H9 (cell line): ENCODE data around the gene POLA1. TPM values are rescaled to one million over a fixed set of nuclear protein-coding genes. Genes with fewer than 3 reads are reported as not detected.
A peak's percentile ranks its signal among the peaks of the same experiment; 100 is the strongest.

Experiments used
- DNase-seq: peaks from one replicate; pipeline ENCODE4 v3.0.0-alpha.2; 2017
- H2AFZ ChIP-seq: one replicate; pipeline ENCODE4 v1.6.1; 2013; ENCODE audit warnings: mild to moderate bottlenecking, low read length, control low read depth, moderate library complexity
- H2AK5ac ChIP-seq: 2 replicates; pipeline ENCODE4 v1.6.1; 2013; ENCODE audit warnings: low read length, control low read depth, mixed read lengths; ENCODE audit not compliant: insufficient read length
- H2BK120ac ChIP-seq: one replicate; pipeline ENCODE4 v1.6.1; 2013; ENCODE audit warnings: low read depth, mild to moderate bottlenecking, low read length, control low read depth, inconsistent platforms; ENCODE audit not compliant: poor library complexity, severe bottlenecking
- H2BK12ac ChIP-seq: 2 replicates; pipeline ENCODE4 v1.6.1; 2013; ENCODE audit warnings: low read length, control low read depth, mixed read lengths, low read depth; ENCODE audit not compliant: insufficient read length
- H2BK15ac ChIP-seq: 2 replicates; pipeline ENCODE4 v1.6.1; 2013; ENCODE audit warnings: low read depth, low read length, control low read depth
- H2BK20ac ChIP-seq: one replicate; pipeline ENCODE4 v1.6.1; 2013; ENCODE audit warnings: low read depth, mild to moderate bottlenecking, low read length, control low read depth, inconsistent platforms; ENCODE audit not compliant: poor library complexity, severe bottlenecking
- H2BK5ac ChIP-seq: 2 replicates; pipeline ENCODE4 v1.6.1; 2013; ENCODE audit warnings: low read length, control low read depth, mixed read lengths; ENCODE audit not compliant: insufficient read length
- H3K14ac ChIP-seq: 2 replicates; pipeline ENCODE4 v1.6.1; 2013; ENCODE audit warnings: low read length, control low read depth; ENCODE audit not compliant: insufficient read depth
- H3K18ac ChIP-seq: 2 replicates; pipeline ENCODE4 v1.6.1; 2013; ENCODE audit warnings: low read depth, mild to moderate bottlenecking, mixed read lengths, low read length, control low read depth; ENCODE audit not compliant: insufficient read length
- H3K23ac ChIP-seq: 2 replicates; pipeline ENCODE4 v1.6.1; 2013; ENCODE audit warnings: low read length, control low read depth, mixed read lengths, low read depth; ENCODE audit not compliant: insufficient read length
- H3K23me2 ChIP-seq: 2 replicates; pipeline ENCODE4 v1.6.1; 2013; ENCODE audit warnings: low read depth, mild to moderate bottlenecking, mixed read lengths, low read length, control low read depth; ENCODE audit not compliant: insufficient read length, poor library complexity, severe bottlenecking
- H3K27ac ChIP-seq: 2 replicates; pipeline ENCODE4 v1.5.1; 2013; ENCODE audit warnings: low read length, control low read depth, mixed read lengths, low read depth; ENCODE audit not compliant: insufficient read length
- H3K27me3 ChIP-seq: 2 replicates; pipeline ENCODE4 v1.6.1; 2013; ENCODE audit warnings: low read length, control low read depth, inconsistent platforms; ENCODE audit not compliant: insufficient read depth
- H3K4ac ChIP-seq: 2 replicates; pipeline ENCODE4 v1.6.1; 2013; ENCODE audit warnings: low read depth, mild to moderate bottlenecking, control low read depth, inconsistent platforms, low read length, moderate library complexity
- H3K4me1 ChIP-seq: 2 replicates; pipeline ENCODE4 v1.6.1; 2013; ENCODE audit warnings: low read length, control low read depth, inconsistent platforms; ENCODE audit not compliant: insufficient read depth
- H3K4me2 ChIP-seq: 2 replicates; pipeline ENCODE4 v1.6.1; 2013; ENCODE audit warnings: low read length, control low read depth, mixed read lengths; ENCODE audit not compliant: insufficient read length, insufficient read depth
- H3K56ac ChIP-seq: 2 replicates; pipeline ENCODE4 v1.6.1; 2013; ENCODE audit warnings: low read depth, mild to moderate bottlenecking, mixed read lengths, low read length, control low read depth; ENCODE audit not compliant: insufficient read length
- H3K79me1 ChIP-seq: 2 replicates; pipeline ENCODE4 v1.6.1; 2013; ENCODE audit warnings: low read depth, mild to moderate bottlenecking, moderate library complexity, low read length, control low read depth, inconsistent platforms; ENCODE audit not compliant: insufficient read depth, poor library complexity, severe bottlenecking
- H3K79me2 ChIP-seq: 2 replicates; pipeline ENCODE4 v1.6.1; 2013; ENCODE audit warnings: low read length, control low read depth, inconsistent platforms; ENCODE audit not compliant: insufficient read depth
- H3K9ac ChIP-seq: 2 replicates; pipeline ENCODE4 v1.6.1; 2013; ENCODE audit warnings: low read length, control low read depth, mixed read lengths; ENCODE audit not compliant: insufficient read length; ENCODE audit errors: extremely low read depth
- H3K9me3 ChIP-seq: one replicate; pipeline ENCODE4 v1.6.1; 2013; ENCODE audit warnings: low read depth, low read length, inconsistent platforms; ENCODE audit not compliant: control insufficient read depth
- H3T11ph ChIP-seq: one replicate; pipeline ENCODE4 v1.6.1; 2013; ENCODE audit warnings: mild to moderate bottlenecking, low read length, control low read depth, inconsistent platforms
- H4K20me1 ChIP-seq: one replicate; pipeline ENCODE4 v1.6.1; 2013; ENCODE audit not compliant: control insufficient read depth, insufficient read length, insufficient read depth
- H4K5ac ChIP-seq: 2 replicates; pipeline ENCODE4 v1.6.1; 2013; ENCODE audit warnings: low read depth, mild to moderate bottlenecking, mixed read lengths, low read length, control low read depth; ENCODE audit not compliant: insufficient read length
- H4K8ac ChIP-seq: replicated peaks from 2 replicates; pipeline ENCODE4 v1.6.1; 2013; ENCODE audit warnings: low read length, control low read depth, mixed read lengths, low read depth; ENCODE audit not compliant: insufficient read length
- H4K91ac ChIP-seq: 2 replicates; pipeline ENCODE4 v1.6.1; 2013; ENCODE audit warnings: low read depth, mild to moderate bottlenecking, moderate library complexity, mixed read lengths, low read length, control low read depth; ENCODE audit not compliant: insufficient read length
- H3K27ac Mint-ChIP-seq, 3 experiments: 2 replicates in 2 of 3; 3 replicates in 1 of 3; pipeline ENCODE4 v1.8.0; 2020 to 2021; ENCODE audit warnings: mixed read lengths in 3 of 3, mild to moderate bottlenecking in 1 of 3, moderate library complexity in 1 of 3
- H3K27me3 Mint-ChIP-seq: 2 replicates; pipeline ENCODE4 v1.8.0; 2021; ENCODE audit warnings: low read depth, mild to moderate bottlenecking, moderate library complexity, mixed read lengths
- H3K36me3 Mint-ChIP-seq, 3 experiments: 2 replicates in 2 of 3; 3 replicates in 1 of 3; pipeline ENCODE4 v1.8.0; 2020 to 2021; ENCODE audit warnings: low read depth in 3 of 3, mixed read lengths in 3 of 3; ENCODE audit not compliant: insufficient read depth in 1 of 3
- H3K4me1 Mint-ChIP-seq, 2 experiments: 2 replicates each; pipeline ENCODE4 v1.8.0; 2020; ENCODE audit warnings: mixed read lengths in 2 of 2
- H3K4me3 Mint-ChIP-seq, 2 experiments: 2 replicates in 1 of 2; 3 replicates in 1 of 2; pipeline ENCODE4 v1.8.0; 2020 to 2021; ENCODE audit warnings: mild to moderate bottlenecking in 2 of 2, mixed read lengths in 2 of 2, moderate library complexity in 1 of 2
- H3K9me3 Mint-ChIP-seq, 2 experiments: 2 replicates in 1 of 2; 3 replicates in 1 of 2; pipeline ENCODE4 v1.8.0; 2020; ENCODE audit warnings: mild to moderate bottlenecking in 2 of 2, mixed read lengths in 2 of 2, moderate library complexity in 1 of 2
- CTCF ChIP-seq: fragments of 200-600 bp; sonication (generic); conservative IDR thresholded peaks from 3 replicates; pipeline ENCODE4 v1.8.0; 2021; ENCODE audit warnings: antibody characterized with exemption, mild to moderate bottlenecking
- WGBS: extraction: QIAGEN DNeasy Blood & Tissue Kit; methylation state at CpG from one replicate; pipeline ENCODE4 v1.1.7; 2013; ENCODE audit warnings: missing lambda C conversion rate, low lambda C conversion rate, mixed read lengths; ENCODE audit not compliant: insufficient read length; ENCODE audit errors: extremely low coverage; 5-methylcytosine and 5-hydroxymethylcytosine counted together
- total RNA-seq: library from RNA; stranded (reverse); gene quantifications from 2 replicates; pipeline ENCODE4 v1.2.1, GENCODE V29; 2021

POLA1 gene
- total RNA-seq, 1 experiment from 2014 or later = 60.2 TPM

GRCh38 chrX:24790166-24790565, 96.4 kb downstream of the POLA1 start:
- no peak overlapping the region for H3K18ac ChIP-seq
- no peak overlapping the region for H2BK20ac ChIP-seq
- no peak for DNase-seq
- no peak overlapping the region for H2BK120ac ChIP-seq
- H3K27ac Mint-ChIP-seq = peak overlapping the region; percentile 2 to 59 (median 11); a peak in 3 of 7 replicates
- no peak overlapping the region for H3K14ac ChIP-seq
- no peak overlapping the region for H4K5ac ChIP-seq
- no peaks in the 10 kb centered on the region for H3K4me1 ChIP-seq
- H3K4me1 Mint-ChIP-seq = peaks cover 2 to 19% of the 10 kb centered on the region in 2 experiments
- no peak overlapping the region for H2AFZ ChIP-seq
- no peak overlapping the region for H3K23ac ChIP-seq
- no peak overlapping the region for H3K56ac ChIP-seq
- H3K9me3 ChIP-seq = no peaks in the 10 kb centered on the region
- H2BK15ac ChIP-seq = no peak overlapping the region
- no peak overlapping the region for H3T11ph ChIP-seq
- no CpG with 5 or more reads among the region's 3 CpGs for WGBS
- peaks cover 15 to 42% (median 27%) of the 10 kb centered on the region in 3 experiments; a peak in 6 of 7 replicates for H3K36me3 Mint-ChIP-seq
- H4K91ac ChIP-seq = no peak overlapping the region
- no peaks in the 10 kb centered on the region for H3K27me3 Mint-ChIP-seq
- H3K79me2 ChIP-seq = no peaks in the 10 kb centered on the region
- H3K23me2 ChIP-seq = no peaks in the 10 kb centered on the region
- no peak overlapping the region for H4K8ac ChIP-seq
- no peak overlapping the region for H2BK12ac ChIP-seq
- H3K4ac ChIP-seq = no peak overlapping the region
- no peaks in the 10 kb centered on the region for H3K27me3 ChIP-seq
- H3K79me1 ChIP-seq = no peaks in the 10 kb centered on the region
- H2BK5ac ChIP-seq = no peak overlapping the region
- no peak overlapping the region for H3K27ac ChIP-seq
- H3K4me2 ChIP-seq = no peak overlapping the region
- no peak overlapping the region for H3K9ac ChIP-seq
- no peak overlapping the region for H2AK5ac ChIP-seq
- TF ChIP-seq CTCF = no peak
- H3K9me3 Mint-ChIP-seq = no peaks in the 10 kb centered on the region
- no peaks in the 10 kb centered on the region for H4K20me1 ChIP-seq
- no peak overlapping the region for H3K4me3 Mint-ChIP-seq
